Psoas muscle (tissue), 8 donors: Measurements from ENCODE around the gene SLA2. TPM values are rescaled to one million over a fixed set of nuclear protein-coding genes. Genes with fewer than 3 reads are reported as not detected.
"Not testable (repeated sequence)": the region's sequence is repeated elsewhere in the genome, so short reads cannot be mapped to it uniquely, and the experiment has no call there.

Source experiments
- ATAC-seq, 4 donors: fragments of 200-7000 bp; cut with Tn5 transposase; one replicate each; pipeline ENCODE4 v1.9.1; 2020; ENCODE audit warnings: moderate library complexity in 3 of 4, mild to moderate bottlenecking in 2 of 4
- DNase-seq, 2 donors: peaks; one replicate each; pipeline ENCODE4 v3.0.0-alpha.2; 2020
- H3K27ac ChIP-seq: fragments of 200-600 bp; one replicate; pipeline ENCODE4 v1.8.0; 2022
- H3K27me3 ChIP-seq, 3 donors: fragments of 200-600 bp in 1 of 3; one replicate each; pipeline versions ENCODE4 v1.6.1 to v1.8.0; 2013 to 2022; ENCODE audit warnings: low read length in 2 of 3, mild to moderate bottlenecking in 2 of 3, moderate library complexity in 1 of 3; ENCODE audit not compliant: insufficient read depth in 3 of 3
- H3K36me3 ChIP-seq, 2 donors: fragments of 200-600 bp in 1 of 2; one replicate each; pipeline versions ENCODE4 v1.6.1 to v1.8.0; 2013 to 2022; ENCODE audit warnings: low read depth in 1 of 2, mild to moderate bottlenecking in 1 of 2, moderate library complexity in 1 of 2; ENCODE audit not compliant: insufficient read depth in 1 of 2
- H3K4me1 ChIP-seq: fragments of 200-600 bp; one replicate; pipeline ENCODE4 v1.8.0; 2022
- H3K4me3 ChIP-seq: fragments of 200-600 bp; one replicate; pipeline ENCODE4 v1.8.0; 2022; ENCODE audit warnings: mild to moderate bottlenecking
- H3K9me3 ChIP-seq: fragments of 200-600 bp; one replicate; pipeline ENCODE4 v1.8.0; 2022
- CTCF ChIP-seq: fragments of 200-600 bp; IDR thresholded peaks from one replicate; pipeline ENCODE4 v1.8.0; 2022; ENCODE audit warnings: antibody characterized with exemption
- WGBS, 3 donors: extraction: QIAGEN DNeasy Blood & Tissue Kit; methylation state at CpG; one replicate each; pipeline versions ENCODE4 v1.1.6 to v1.1.7; 2013; 5-methylcytosine and 5-hydroxymethylcytosine counted together
- intact Hi-C, 2 donors: fragments of 100-400 bp; cut with DNase I; formaldehyde crosslinking; loops; one replicate each; pipeline versions ENCODE4 v1.11.0 to v1.14.2; 2022
- polyA plus RNA-seq, 3 donors: library from polyadenylated mRNA; stranded (reverse); fragments of 200-250 nt; gene quantifications; one replicate each; pipeline ENCODE4 v1.2.3, GENCODE V29; 2013
- total RNA-seq, 4 donors: library from RNA; stranded (reverse); fragmentation: NEBNext Ultra II Directional in 2 of 4; extraction: Animal tissue kit (Norgen Biotek cat#: 25700) in 2 of 4; gene quantifications; one replicate each; pipeline versions ENCODE4 v1.2.1 to v1.2.4, GENCODE V29; 2021 to 2023
- donor health status: healthy with polysubstance abuse.
- donor health status: DM: no; HTN: no; CAD: no; lungs with moderate emphysema.
- donor health status: Bipolar disorder and iron deficiency.
- donor health status: healthy.
- donor health status: DM: yes; HTN: yes; CAD: no.
- donor health status: DM: no; HTN: no; CAD: no.
- donor health status: DM: no; HTN: no; CAD: no.
- donor health status: DM: yes; HTN: yes; CAD: no.

The SLA2 gene
- total and polyA plus RNA-seq, 7 donors = 0.03 to 0.34 (median 0.12) TPM

DNA sequence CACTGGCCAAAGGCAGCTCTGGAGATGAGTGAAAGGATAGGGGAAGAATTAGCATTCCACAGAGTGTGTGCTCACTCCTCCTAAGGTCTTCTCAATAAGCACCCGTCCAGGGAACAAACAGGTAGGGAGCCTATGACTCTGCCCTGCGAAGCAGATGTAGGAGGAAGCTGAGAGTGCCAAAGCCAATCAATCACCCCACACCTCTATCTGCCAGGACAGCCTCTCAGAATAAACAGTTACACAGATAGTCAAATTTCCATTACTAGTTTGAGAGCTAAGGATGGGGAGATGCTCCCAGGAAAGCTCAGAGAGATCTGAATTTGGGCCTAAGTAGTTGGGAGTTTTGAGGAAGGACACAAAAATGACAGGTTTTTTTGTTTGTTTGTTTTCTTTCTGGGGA, 40.5 kb upstream of the SLA2 start:
- WGBS, 3 donors = 76 to 88% (median 83%) methylated on average over 2 of the region's 2 CpGs
- no peak overlapping the region for H3K27ac ChIP-seq
- no peak for TF ChIP-seq CTCF
- H3K4me1 ChIP-seq = no peaks in the 10 kb centered on the region
- H3K9me3 ChIP-seq = no peaks in the 10 kb centered on the region
- ATAC-seq = no peak
- intact Hi-C loops = no loop called here
- H3K27me3 ChIP-seq = no peaks in the 10 kb centered on the region
- H3K36me3 ChIP-seq = peaks cover 9 to 74% of the 10 kb centered on the region in 2 donors
- no peak overlapping the region for H3K4me3 ChIP-seq
- no peak for DNase-seq

GRCh38 chr20:36684747-36685146, 38.8 kb upstream of the SLA2 start:
- Histone ChIP-seq H3K27me3 (no peaks in the 10 kb centered on the region), H3K9me3 (no peaks in the 10 kb centered on the region), H3K27ac (no peak overlapping the region), H3K4me3 (no peak overlapping the region), H3K4me1 (no peaks in the 10 kb centered on the region), H3K36me3 (peaks cover 11 to 92% of the 10 kb centered on the region in 2 donors)
- no peak for TF ChIP-seq CTCF
- intact Hi-C loops = no loop called here
- no peak for ATAC-seq
- WGBS, 3 donors = 88 to 97% (median 95%) methylated on average over 6 of the region's 6 CpGs
- DNase-seq = no peak

- DNase-seq = no peak
- ATAC-seq = no peak
- H3K4me1 ChIP-seq = no peaks in the 10 kb centered on the region
- no peak overlapping the region for H3K27ac ChIP-seq
- H3K36me3 ChIP-seq = peaks cover 11 to 99% of the 10 kb centered on the region in 2 donors
- no peak for TF ChIP-seq CTCF
- no peak overlapping the region for H3K4me3 ChIP-seq
- WGBS, 3 donors = 72 to 95% (median 78%) methylated on average over 1 of the region's 1 CpG
- no peaks in the 10 kb centered on the region for H3K27me3 ChIP-seq
- no peaks in the 10 kb centered on the region for H3K9me3 ChIP-seq
- intact Hi-C loops = no loop called here
These were observed 36.3 kb upstream of the SLA2 start for GRCh38 chr20:36682311-36682710.

GRCh38 chr20:36677422-36677771, 31.4 kb upstream of the SLA2 start:
- Histone ChIP-seq H3K4me1 (no peaks in the 10 kb centered on the region), H3K27ac (no peak overlapping the region), H3K9me3 (no peaks in the 10 kb centered on the region), H3K36me3 (peaks cover 3 to 70% of the 10 kb centered on the region in 2 donors), H3K4me3 (no peak overlapping the region), H3K27me3 (no peaks in the 10 kb centered on the region)
- TF ChIP-seq CTCF = no peak
- WGBS, 3 donors = 93 to 98% (median 97%) methylated on average over 8 of the region's 8 CpGs
- intact Hi-C loops = no loop called here
- no peak for DNase-seq
- no peak for ATAC-seq

- peaks cover 3 to 68% of the 10 kb centered on the region in 2 donors for H3K36me3 ChIP-seq
- DNase-seq = no peak
- no peaks in the 10 kb centered on the region for H3K4me1 ChIP-seq
- WGBS, 3 donors = 95 to 96% (median 96%) methylated on average over 27 of the region's 27 CpGs
- no peak for ATAC-seq
- no peaks in the 10 kb centered on the region for H3K9me3 ChIP-seq
- TF ChIP-seq CTCF = no peak
- no peak overlapping the region for H3K27ac ChIP-seq
- no peak overlapping the region for H3K4me3 ChIP-seq
- H3K27me3 ChIP-seq = no peaks in the 10 kb centered on the region
- intact Hi-C loops = no loop called here
These were observed 30.9 kb upstream of the SLA2 start for GRCh38 chr20:36676701-36677421.

DNA sequence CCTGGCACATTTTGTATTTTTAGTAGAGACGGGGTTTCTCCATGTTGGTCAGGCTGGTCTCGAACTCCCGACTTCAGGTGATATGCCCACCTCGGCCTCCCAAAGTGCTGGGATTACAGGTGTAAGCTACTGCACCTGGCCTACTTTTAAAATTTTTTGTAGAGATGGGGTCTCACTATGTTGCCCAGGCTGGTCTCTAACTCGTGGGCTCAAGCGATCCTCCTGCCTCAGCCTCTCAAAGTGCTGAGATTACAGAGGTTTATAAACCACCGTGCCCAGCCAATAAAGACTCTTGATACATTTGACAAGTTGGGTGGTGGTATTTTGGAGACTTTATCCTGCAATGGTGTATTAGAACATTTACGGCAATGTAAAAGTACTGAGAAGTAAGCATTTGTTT, 29.5 kb upstream of the SLA2 start:
- peaks cover 8 to 69% of the 10 kb centered on the region in 2 donors for H3K36me3 ChIP-seq
- H3K4me3 ChIP-seq, ATAC-seq, H3K9me3 ChIP-seq, H3K27me3 ChIP-seq, DNase-seq, H3K27ac ChIP-seq, H3K4me1 ChIP-seq, intact Hi-C loops: not testable (repeated sequence)
- WGBS, 3 donors = 91 to 99% (median 98%) methylated on average over 8 of the region's 8 CpGs
